Superior temporal gyrus (tissue), 1 donor: ENCODE data around the gene WAC.
A peak's percentile ranks its signal among the peaks of the same experiment; 100 is the strongest.
"Not testable (repeated sequence)": the region's sequence is repeated elsewhere in the genome, so short reads cannot be mapped to it uniquely, and the experiment has no call there.

Experiments
- DNase-seq: peaks from one replicate; pipeline ENCODE4 v3.0.0-alpha.2; 2016; ENCODE audit errors: extremely low spot score

The WAC gene

GRCh38 chr10:28564905-28565304 lies 32.0 kb downstream of the WAC start:
- peak; percentile 33 for DNase-seq

DNA sequence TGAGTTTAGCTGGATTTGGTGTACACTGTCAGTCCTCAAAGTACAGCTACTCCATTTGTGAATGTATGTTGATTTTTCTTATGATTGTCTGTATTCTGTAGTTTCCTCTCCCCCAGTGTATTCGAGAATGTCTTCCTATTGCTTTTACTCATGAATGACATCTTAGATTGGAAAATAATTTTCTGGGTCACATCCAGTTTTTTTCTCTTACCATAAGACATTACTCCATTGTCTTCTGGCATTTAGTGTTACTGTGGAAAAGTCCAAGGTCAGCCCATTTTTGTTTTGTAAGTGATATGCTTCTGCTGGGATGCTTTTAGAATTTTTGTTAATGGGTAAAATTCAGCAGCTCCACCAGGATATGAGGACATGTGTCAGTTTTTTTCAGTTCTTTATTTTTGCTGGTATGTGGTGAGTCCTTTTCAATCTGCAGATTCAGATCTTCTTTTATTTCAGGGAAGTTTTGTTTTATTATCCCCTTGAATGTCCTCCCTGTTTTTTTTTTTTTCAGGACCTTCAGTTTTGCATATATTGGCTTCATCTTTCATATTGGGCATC lies 33.6 kb downstream of the WAC start:
- no peak for DNase-seq

GRCh38 chr10:28569506-28570159 lies 36.7 kb downstream of the WAC start:
- DNase-seq: peak; percentile 73

GRCh38 chr10:28570598-28570997 lies 37.7 kb downstream of the WAC start:
- DNase-seq: no peak

- DNase-seq: no peak
These were observed 38.3 kb downstream of the WAC start for GRCh38 chr10:28571265-28571664.

- not testable (repeated sequence) for DNase-seq
These were observed 41.3 kb downstream of the WAC start for GRCh38 chr10:28574214-28574613.

- no peak for DNase-seq
These were observed 42.9 kb downstream of the WAC start for GRCh38 chr10:28575852-28576251.

DNA sequence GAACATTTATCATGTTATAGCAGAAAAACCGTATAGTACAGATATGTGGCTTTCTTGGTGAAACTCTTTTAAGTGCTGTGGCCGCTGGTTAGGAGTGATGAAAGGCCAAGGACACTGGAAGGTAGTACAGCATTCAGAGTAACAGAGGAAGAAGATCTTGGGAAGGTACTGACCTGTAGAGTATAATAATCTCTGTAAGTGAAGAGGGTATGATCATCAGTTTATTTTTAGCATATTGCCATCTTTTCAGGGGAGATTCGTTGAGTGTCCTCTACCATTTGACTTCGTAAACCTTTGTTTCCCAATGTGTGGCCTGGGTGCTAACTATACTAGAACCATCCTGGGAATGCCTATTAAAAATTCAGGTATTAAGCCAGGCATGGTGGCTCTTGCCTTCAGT lies 44.6 kb downstream of the WAC start:
- no peak for DNase-seq

- no peak for DNase-seq
These were observed 45.5 kb downstream of the WAC start for GRCh38 chr10:28578454-28578853.

GRCh38 chr10:28580825-28581224 lies 47.9 kb downstream of the WAC start:
- no peak for DNase-seq

- DNase-seq: no peak
These were observed 49.0 kb downstream of the WAC start for GRCh38 chr10:28581916-28582315.

GRCh38 chr10:28585076-28585475 lies 52.2 kb downstream of the WAC start:
- no peak for DNase-seq

GRCh38 chr10:28586176-28586575 lies 53.3 kb downstream of the WAC start:
- no peak for DNase-seq

GRCh38 chr10:28587270-28587969 lies 54.5 kb downstream of the WAC start:
- DNase-seq: no peak

- DNase-seq: peak; percentile 71
These were observed 55.0 kb downstream of the WAC start for GRCh38 chr10:28587970-28588290.

DNA sequence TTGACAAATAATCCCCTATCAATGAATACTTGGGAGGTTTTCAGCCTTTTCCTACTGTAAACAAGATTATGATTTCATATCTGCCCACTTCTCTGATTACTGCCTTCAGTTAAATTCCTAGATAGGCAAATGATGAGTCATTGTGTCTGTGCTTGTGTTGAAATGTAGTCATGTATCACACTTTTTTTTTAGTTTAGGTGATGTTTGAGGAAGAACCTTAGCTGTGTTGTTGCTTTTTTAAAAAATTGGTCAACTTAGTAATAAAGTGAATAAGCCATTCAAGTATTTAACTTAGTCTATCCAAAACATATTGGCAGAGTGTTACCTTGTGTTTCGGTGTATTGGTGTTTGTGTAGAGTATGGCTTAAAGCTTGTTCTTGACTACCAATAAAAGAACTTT lies 60.0 kb downstream of the WAC start:
- DNase-seq: no peak

DNA sequence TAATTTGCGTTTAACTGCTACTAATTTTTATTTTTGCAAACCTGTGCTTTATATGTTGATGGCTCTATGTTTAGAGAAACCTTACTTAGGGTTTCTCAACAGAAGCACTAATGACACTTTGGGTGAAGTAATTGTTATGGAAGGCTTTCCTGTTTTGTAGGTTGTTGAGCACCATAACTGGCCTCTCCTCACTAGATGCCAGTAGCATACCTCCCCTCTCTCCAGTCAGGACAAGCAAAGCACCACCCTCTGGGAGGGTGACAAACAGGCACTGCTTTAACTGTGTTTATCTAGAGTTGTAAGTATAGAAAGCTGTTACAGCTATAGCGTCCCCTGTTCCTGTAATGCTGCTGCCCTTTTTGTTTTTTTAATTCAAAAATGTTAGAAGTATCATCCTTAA lies 60.9 kb downstream of the WAC start:
- DNase-seq: no peak

DNA sequence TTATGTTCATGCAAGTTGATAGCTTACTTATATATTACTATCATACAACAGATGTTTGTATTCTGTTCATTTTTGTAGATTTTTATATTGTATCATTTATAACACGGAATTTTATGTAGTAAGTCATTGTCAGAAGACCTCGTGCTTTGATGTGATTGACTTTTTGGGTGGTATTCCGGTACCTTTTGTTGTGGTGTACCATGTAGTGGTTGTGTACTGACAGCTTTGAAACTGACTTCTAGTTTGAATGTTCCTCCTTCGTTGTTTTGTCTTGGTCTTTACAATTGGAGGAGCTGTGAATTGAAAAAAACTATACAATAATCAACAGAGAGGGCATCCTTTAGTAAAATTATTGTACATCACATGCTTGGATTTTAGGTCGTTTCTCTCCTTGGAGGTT lies 61.5 kb downstream of the WAC start:
- no peak for DNase-seq

DNA sequence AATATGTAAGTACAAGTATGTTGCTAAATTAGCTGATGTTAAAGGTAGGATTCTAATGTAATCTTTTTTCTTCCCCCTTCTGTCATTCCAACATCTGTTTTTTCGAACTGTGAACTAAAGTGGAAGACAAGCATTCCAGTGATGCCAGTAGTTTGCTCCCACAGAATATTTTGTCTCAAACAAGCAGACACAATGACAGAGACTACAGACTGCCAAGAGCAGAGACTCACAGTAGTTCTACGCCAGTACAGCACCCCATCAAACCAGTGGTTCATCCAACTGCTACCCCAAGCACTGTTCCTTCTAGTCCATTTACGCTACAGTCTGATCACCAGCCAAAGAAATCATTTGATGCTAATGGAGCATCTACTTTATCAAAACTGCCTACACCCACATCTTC lies 62.7 kb downstream of the WAC start:
- no peak for DNase-seq

DNA sequence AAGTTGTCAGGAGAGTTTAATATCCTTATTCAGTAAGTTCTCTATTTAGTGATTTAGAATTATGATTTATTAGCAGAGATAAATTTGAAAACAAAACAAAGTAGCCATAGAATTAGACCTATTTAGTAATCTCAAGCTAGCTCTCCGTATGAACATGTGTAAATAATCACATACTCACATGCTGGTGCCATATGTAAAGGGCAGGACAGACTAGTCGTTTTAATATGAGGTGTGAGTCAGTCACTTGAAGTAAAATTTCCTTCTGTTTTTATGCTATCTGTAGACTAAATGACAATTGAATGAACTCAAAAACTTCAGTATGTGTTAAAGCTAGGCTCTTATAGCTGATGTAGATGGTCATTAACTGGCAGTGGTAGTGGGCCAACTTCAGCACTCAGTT lies 67.1 kb downstream of the WAC start:
- DNase-seq: no peak

DNA sequence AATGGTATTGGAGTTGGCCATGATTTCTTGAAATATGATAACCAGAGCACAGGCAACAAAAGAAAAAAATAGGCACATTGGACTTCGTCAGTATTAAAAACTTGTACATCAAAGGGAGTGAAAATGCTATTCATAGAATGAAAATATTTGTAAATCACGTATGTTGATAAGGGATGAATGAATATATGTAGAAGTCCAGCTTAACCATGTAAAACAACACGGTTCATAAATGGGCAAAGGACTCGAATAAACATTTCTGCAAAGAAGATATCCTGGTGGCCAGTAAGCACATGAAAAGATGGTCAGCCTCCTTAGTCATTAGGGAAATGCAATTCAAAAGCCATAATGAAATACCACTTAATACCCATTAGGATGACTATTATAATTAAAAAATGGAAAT lies 68.1 kb downstream of the WAC start:
- DNase-seq: no peak

- DNase-seq: no peak
These were observed 71.9 kb downstream of the WAC start for GRCh38 chr10:28604567-28605536.
